DMS153 treated with DMSO at 0.1 percent for 48 hours (cell line): ENCODE data around the gene AP1AR.

Experiments used
- DNase-seq: peaks from one replicate; lab custom pipeline; 2025; ENCODE audit not compliant: unreplicated experiment; lab: John Stamatoyannopoulos, UW

The AP1AR gene

GRCh38 chr4:112219826-112220366, 11.7 kb upstream of the AP1AR start:
- DNase-seq = no peak

GRCh38 chr4:112222219-112222955, 9.2 kb upstream of the AP1AR start:
- no peak for DNase-seq

- no peak for DNase-seq
These were observed 6.4 kb upstream of the AP1AR start for GRCh38 chr4:112225157-112225556.

- peak; percentile 88 for DNase-seq
These were observed 458 bp upstream of the AP1AR start for GRCh38 chr4:112230879-112231778.

- DNase-seq = peak; percentile 24
These were observed 3.5 kb downstream of the AP1AR start for GRCh38 chr4:112234952-112235609.

- no peak for DNase-seq
These were observed 4.5 kb downstream of the AP1AR start for GRCh38 chr4:112236040-112236439.

- DNase-seq = no peak
These were observed 7.2 kb downstream of the AP1AR start for GRCh38 chr4:112238833-112239232.

- DNase-seq = no peak
These were observed 13.8 kb downstream of the AP1AR start for GRCh38 chr4:112245383-112245782.

GRCh38 chr4:112247021-112247420, 15.4 kb downstream of the AP1AR start:
- DNase-seq = no peak

GRCh38 chr4:112251019-112251643, 19.5 kb downstream of the AP1AR start:
- DNase-seq = no peak

GRCh38 chr4:112252234-112252633, 20.6 kb downstream of the AP1AR start:
- DNase-seq = no peak

- DNase-seq = no peak
These were observed 21.9 kb downstream of the AP1AR start for GRCh38 chr4:112253382-112254000.

GRCh38 chr4:112257098-112257497, 25.5 kb downstream of the AP1AR start:
- no peak for DNase-seq

- no peak for DNase-seq
These were observed 35.2 kb downstream of the AP1AR start for GRCh38 chr4:112266823-112267222.

GRCh38 chr4:112270051-112270450, 38.5 kb downstream of the AP1AR start:
- no peak for DNase-seq

- DNase-seq = no peak
These were observed 39.2 kb downstream of the AP1AR start for GRCh38 chr4:112270640-112271421.

GRCh38 chr4:112272292-112272691, 40.7 kb downstream of the AP1AR start:
- no peak for DNase-seq

- DNase-seq = no peak
These were observed 43.4 kb downstream of the AP1AR start for GRCh38 chr4:112274959-112275358.

- DNase-seq = no peak
These were observed 44.5 kb downstream of the AP1AR start for GRCh38 chr4:112276113-112276512.

GRCh38 chr4:112277220-112277619, 45.6 kb downstream of the AP1AR start:
- DNase-seq = no peak
